Gastrocnemius medialis (tissue), 4 donors: ENCODE measurements around the gene ALDH4A1. TPM values are rescaled to one million over a fixed set of nuclear protein-coding genes. Genes with fewer than 3 reads are reported as not detected.

Source experiments
- ATAC-seq, 2 donors: fragments of 150-250 bp; one replicate each; pipeline ENCODE4 v1.9.1; 2016
- DNase-seq, 2 donors: peaks; one replicate each; pipeline ENCODE4 v3.0.0-alpha.2; 2019
- H3K27ac ChIP-seq, 4 donors: fragments of 200-600 bp; sonication (generic); 1 replicate in 1 of 4; 2 replicates in 3 of 4; pipeline ENCODE4 v1.5.1; 2016 to 2018; ENCODE audit warnings: mild to moderate bottlenecking in 2 of 4, moderate library complexity in 1 of 4
- H3K27me3 ChIP-seq, 3 donors: fragments of 200-600 bp; sonication (generic) in 2 of 3; 1 replicate in 1 of 3; 2 replicates in 2 of 3; pipeline versions ENCODE4 v1.5.1 to v1.6.0; 2016 to 2019; ENCODE audit warnings: mild to moderate bottlenecking in 1 of 3, moderate library complexity in 1 of 3
- H3K36me3 ChIP-seq, 2 donors: fragments of 200-600 bp; sonication (generic) in 1 of 2; one replicate each; pipeline ENCODE4 v1.5.1; 2017 to 2018
- H3K4me1 ChIP-seq, 2 donors: fragments of 200-600 bp; sonication (generic) in 1 of 2; one replicate each; pipeline ENCODE4 v1.5.1; 2016 to 2017; ENCODE audit warnings: mild to moderate bottlenecking in 2 of 2
- H3K4me3 ChIP-seq, 4 donors: fragments of 200-600 bp; sonication (generic) in 3 of 4; 1 replicate in 1 of 4; 2 replicates in 3 of 4; pipeline ENCODE4 v1.5.1; 2016 to 2019; ENCODE audit warnings: mild to moderate bottlenecking in 2 of 4
- H3K9me3 ChIP-seq, 3 donors: fragments of 200-600 bp; sonication (generic) in 2 of 3; 1 replicate in 1 of 3; 2 replicates in 2 of 3; pipeline ENCODE4 v1.5.1; 2016 to 2019
- POLR2A ChIP-seq, 2 donors: fragments of 450-650 bp; IDR thresholded peaks; one replicate each; pipeline ENCODE4 v1.6.1; 2017; ENCODE audit warnings: antibody characterized with exemption in 2 of 2, mild to moderate bottlenecking in 2 of 2, moderate library complexity in 2 of 2
- in situ Hi-C, 4 donors: fragments of 200-750 bp; cut with MboI; loops; one replicate each; pipeline versions ENCODE4 v1.15.0 to v1.8.0; 2017; ENCODE audit warnings: low sequenced_read_pairs in 4 of 4
- intact Hi-C: fragments of 100-400 bp; cut with DNase I; formaldehyde crosslinking; loops from one replicate; pipeline ENCODE4 v1.15.1; 2023; ENCODE audit warnings: low total_unique reads
- total RNA-seq, 4 donors: library from RNA; depleted of rRNA; stranded (reverse); fragments of >200 nt; gene quantifications; one replicate each; pipeline versions ENCODE4 v1.1.0 to v1.2.3, GENCODE V29; 2016
- TF ChIP-seq, protein P1 (sequence below), 5 experiments: fragments of 450-650 bp in 3 of 5; fragments of 200-600 bp in 2 of 5; sonication (generic) in 2 of 5; IDR thresholded peaks in 4 of 5; conservative IDR thresholded peaks in 1 of 5; 1 replicate in 4 of 5; 2 replicates in 1 of 5; pipeline ENCODE4 v1.5.1; 2016 to 2019; ENCODE audit warnings: antibody characterized with exemption in 5 of 5, mild to moderate bottlenecking in 3 of 5, moderate library complexity in 3 of 5

Gene ALDH4A1
- total RNA-seq, 4 donors from 2014 or later: 22.8 to 35.3 (median 31.4) TPM

DNA sequence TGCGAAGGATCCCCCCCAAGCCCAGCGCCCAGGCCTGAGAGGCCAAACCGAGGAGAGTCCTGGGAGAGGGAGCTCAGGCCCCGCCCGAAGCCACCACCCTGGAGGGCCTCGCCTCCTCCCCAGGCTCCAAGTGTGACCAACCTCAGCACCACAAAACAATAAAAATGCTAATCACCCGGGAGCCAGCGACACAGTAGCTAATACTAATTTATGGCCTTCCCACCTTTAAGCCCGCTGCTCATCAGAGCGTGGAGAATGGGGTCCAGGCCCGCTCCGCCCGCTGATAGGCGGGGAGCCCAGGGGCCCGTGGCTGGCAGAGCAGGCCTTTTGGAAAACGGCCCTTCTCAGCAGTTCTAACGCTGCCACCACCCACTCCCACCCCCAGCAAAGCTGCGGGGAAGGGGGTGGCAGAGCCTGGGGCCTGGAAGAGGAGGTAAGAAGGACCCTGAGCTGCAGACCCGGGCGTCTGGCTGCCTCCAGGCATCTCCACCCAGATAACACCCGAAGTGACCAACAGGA lies 22.5 kb downstream of the ALDH4A1 start:
- no peak for DNase-seq
- no peak for ATAC-seq
- Histone ChIP-seq H3K4me3 (no peak overlapping the region), H3K27ac (no peak overlapping the region), H3K36me3 (no peaks in the 10 kb centered on the region), H3K9me3 (no peaks in the 10 kb centered on the region), H3K27me3 (no peaks in the 10 kb centered on the region), H3K4me1 (peaks cover 8 to 20% of the 10 kb centered on the region in 2 donors)
- TF ChIP-seq POLR2A (IDR thresholded peaks at IDR 0.05): no peak
- TF ChIP-seq, protein P1, sequence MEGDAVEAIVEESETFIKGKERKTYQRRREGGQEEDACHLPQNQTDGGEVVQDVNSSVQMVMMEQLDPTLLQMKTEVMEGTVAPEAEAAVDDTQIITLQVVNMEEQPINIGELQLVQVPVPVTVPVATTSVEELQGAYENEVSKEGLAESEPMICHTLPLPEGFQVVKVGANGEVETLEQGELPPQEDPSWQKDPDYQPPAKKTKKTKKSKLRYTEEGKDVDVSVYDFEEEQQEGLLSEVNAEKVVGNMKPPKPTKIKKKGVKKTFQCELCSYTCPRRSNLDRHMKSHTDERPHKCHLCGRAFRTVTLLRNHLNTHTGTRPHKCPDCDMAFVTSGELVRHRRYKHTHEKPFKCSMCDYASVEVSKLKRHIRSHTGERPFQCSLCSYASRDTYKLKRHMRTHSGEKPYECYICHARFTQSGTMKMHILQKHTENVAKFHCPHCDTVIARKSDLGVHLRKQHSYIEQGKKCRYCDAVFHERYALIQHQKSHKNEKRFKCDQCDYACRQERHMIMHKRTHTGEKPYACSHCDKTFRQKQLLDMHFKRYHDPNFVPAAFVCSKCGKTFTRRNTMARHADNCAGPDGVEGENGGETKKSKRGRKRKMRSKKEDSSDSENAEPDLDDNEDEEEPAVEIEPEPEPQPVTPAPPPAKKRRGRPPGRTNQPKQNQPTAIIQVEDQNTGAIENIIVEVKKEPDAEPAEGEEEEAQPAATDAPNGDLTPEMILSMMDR (IDR thresholded peaks at IDR 0.05 in 4 of 5, conservative IDR thresholded peaks at IDR 0.05 in 1 of 5): no peak
- in situ Hi-C loops: no loop called here
- intact Hi-C loops: loop anchor here (5.0 kb wide), 1 partner anchor 1788 kb away; no protein-coding TSS in a partner anchor

- TF ChIP-seq, protein P1 (IDR thresholded peaks at IDR 0.05 in 4 of 5, conservative IDR thresholded peaks at IDR 0.05 in 1 of 5): no peak
- no peak for TF ChIP-seq POLR2A (IDR thresholded peaks at IDR 0.05)
- DNase-seq (no peak), ATAC-seq (no peak)
- H3K4me3 ChIP-seq: no peak overlapping the region
- no peak overlapping the region for H3K27ac ChIP-seq
- H3K9me3 ChIP-seq: no peaks in the 10 kb centered on the region
- intact Hi-C loops: no loop called here
- no peaks in the 10 kb centered on the region for H3K27me3 ChIP-seq
- in situ Hi-C loops: no loop called here
- peaks cover 4 to 17% of the 10 kb centered on the region in 2 donors for H3K4me1 ChIP-seq
- no peaks in the 10 kb centered on the region for H3K36me3 ChIP-seq
Measured at GRCh38 chr1:18879215-18879790, 23.1 kb downstream of the ALDH4A1 start.

DNA sequence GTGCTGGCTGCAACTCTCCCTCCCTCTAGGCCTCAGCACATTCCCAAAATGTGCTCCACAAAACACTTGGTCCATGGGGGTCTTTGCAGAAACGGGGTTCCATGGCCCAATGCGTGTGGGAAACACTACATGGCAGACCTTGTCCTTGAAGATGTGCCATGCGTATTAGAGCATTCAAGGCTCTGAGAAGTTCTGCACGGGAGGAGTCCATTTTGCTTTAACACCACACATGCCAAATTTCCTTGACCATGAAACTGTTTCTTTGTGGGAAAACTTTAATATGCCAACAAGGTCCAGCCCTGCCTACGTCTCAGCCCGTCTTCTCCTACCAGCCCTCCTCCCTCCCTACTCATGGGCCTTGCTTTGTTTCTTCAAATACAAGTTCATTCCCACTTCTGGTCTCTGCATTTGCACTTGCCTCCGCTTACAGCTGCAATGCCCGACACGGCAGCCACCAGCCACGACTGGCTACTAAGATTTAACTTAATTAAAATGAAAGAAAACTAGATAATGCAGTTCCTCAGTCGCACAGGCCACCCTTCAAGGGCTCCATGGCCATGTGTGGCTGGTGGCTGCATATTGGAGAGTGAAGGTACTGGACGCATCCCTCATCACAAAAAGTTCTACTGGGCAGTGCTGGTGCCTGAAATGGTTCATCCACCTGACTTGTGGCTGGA lies 23.7 kb downstream of the ALDH4A1 start:
- H3K27ac ChIP-seq: no peak overlapping the region
- intact Hi-C loops: no loop called here
- no peaks in the 10 kb centered on the region for H3K36me3 ChIP-seq
- H3K27me3 ChIP-seq: no peaks in the 10 kb centered on the region
- no peak overlapping the region for H3K4me3 ChIP-seq
- ATAC-seq (no peak), DNase-seq (no peak)
- TF ChIP-seq, protein P1 (IDR thresholded peaks at IDR 0.05 in 4 of 5, conservative IDR thresholded peaks at IDR 0.05 in 1 of 5): no peak
- no peak for TF ChIP-seq POLR2A (IDR thresholded peaks at IDR 0.05)
- H3K4me1 ChIP-seq: peaks cover 4 to 14% of the 10 kb centered on the region in 2 donors
- in situ Hi-C loops: no loop called here
- H3K9me3 ChIP-seq: no peaks in the 10 kb centered on the region

DNA sequence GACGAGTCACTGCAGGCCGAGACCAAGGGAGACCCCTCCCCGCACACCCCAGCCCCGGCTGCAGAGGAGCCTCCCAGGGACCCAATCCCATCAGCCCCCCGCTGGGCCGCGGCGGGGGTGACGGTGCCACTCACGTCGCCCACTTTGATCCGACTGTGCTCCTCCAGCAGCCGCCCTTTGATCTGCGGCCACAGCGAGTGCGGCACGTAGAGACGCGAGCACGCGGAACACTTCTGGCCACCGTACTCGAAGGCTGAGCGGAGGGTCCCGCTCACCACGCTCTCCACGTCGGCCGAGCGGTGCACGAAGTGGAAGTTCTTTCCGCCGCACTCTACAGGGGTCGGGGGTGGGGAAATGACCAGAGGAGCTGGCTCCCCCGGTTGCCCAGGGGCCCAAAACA lies 25.1 kb downstream of the ALDH4A1 start:
- intact Hi-C loops (no loop called here), in situ Hi-C loops (no loop called here)
- H3K36me3 ChIP-seq: peaks cover 0 to 8% of the 10 kb centered on the region in 2 donors
- H3K4me1 ChIP-seq: peaks cover 0 to 8% of the 10 kb centered on the region in 2 donors
- H3K4me3 ChIP-seq: no peak overlapping the region
- H3K27me3 ChIP-seq: no peaks in the 10 kb centered on the region
- H3K27ac ChIP-seq: no peak overlapping the region
- ATAC-seq: no peak
- H3K9me3 ChIP-seq: no peaks in the 10 kb centered on the region
- TF ChIP-seq POLR2A (IDR thresholded peaks at IDR 0.05): no peak
- TF ChIP-seq, protein P1 (IDR thresholded peaks at IDR 0.05 in 4 of 5, conservative IDR thresholded peaks at IDR 0.05 in 1 of 5): no peak
- DNase-seq: no peak
